Naive thymus-derived CD4-positive, alpha-beta T cell (primary cell): ENCODE results near the gene ACACA. TPM values are rescaled to one million over a fixed set of nuclear protein-coding genes. Genes with fewer than 3 reads are reported as not detected.
"Not testable (repeated sequence)": the region's sequence is repeated elsewhere in the genome, so short reads cannot be mapped to it uniquely, and the experiment has no call there.

Source experiments
- ATAC-seq: fragments of 150-1000 bp; cut with Tn5 transposase; 2 replicates; pipeline ENCODE4 v1.10.0; 2021; ENCODE audit warnings: mild to moderate bottlenecking, moderate library complexity
- CTCF ChIA-PET: fragments of 350-600 bp; sonication (Branson Sonifier 250); formaldehyde crosslinking; loops from one replicate; lab custom pipeline; 2021; ENCODE audit warnings: antibody characterized with exemption; lab: Charles Lee
- POLR2A ChIA-PET: fragments of 350-600 bp; sonication (Branson Sonifier 250); formaldehyde crosslinking; loops from one replicate; lab custom pipeline; 2021; ENCODE audit warnings: antibody characterized with exemption, inconsistent platforms; lab: Charles Lee
- DNase-seq, 9 donors: peaks; one replicate each; pipeline versions ENCODE4 v3.0.0 to v3.0.0-alpha.2; 2020 to 2022; ENCODE audit warnings: mixed read lengths in 1 of 9
- H3K27ac ChIP-seq: one replicate; pipeline ENCODE4 v1.7.0; 2013; ENCODE audit warnings: mild to moderate bottlenecking, low read depth, low read length, moderate library complexity
- H3K27me3 ChIP-seq, 2 donors: one replicate each; pipeline ENCODE4 v1.7.0; 2013; ENCODE audit warnings: low read length in 2 of 2, mild to moderate bottlenecking in 2 of 2, moderate library complexity in 2 of 2; ENCODE audit not compliant: control insufficient read depth in 2 of 2, insufficient read depth in 2 of 2
- H3K36me3 ChIP-seq, 3 experiments: 1 replicate in 2 of 3; 2 replicates in 1 of 3; pipeline ENCODE4 v1.7.0; 2013; ENCODE audit warnings: low read length in 3 of 3, mild to moderate bottlenecking in 3 of 3, moderate library complexity in 1 of 3; ENCODE audit not compliant: insufficient read depth in 3 of 3, control insufficient read depth in 2 of 3
- H3K4me1 ChIP-seq, 2 donors: one replicate each; pipeline ENCODE4 v1.7.0; 2013; ENCODE audit warnings: low read length in 2 of 2, mild to moderate bottlenecking in 2 of 2, moderate library complexity in 1 of 2; ENCODE audit not compliant: control insufficient read depth in 2 of 2, insufficient read depth in 2 of 2
- H3K4me3 ChIP-seq: 2 replicates; pipeline ENCODE4 v1.7.0; 2013; ENCODE audit warnings: mild to moderate bottlenecking, low read length
- H3K9me3 ChIP-seq, 3 experiments: 1 replicate in 2 of 3; 2 replicates in 1 of 3; pipeline ENCODE4 v1.7.0; 2013; ENCODE audit warnings: low read length in 3 of 3; ENCODE audit not compliant: control insufficient read depth in 2 of 3
- H3K27ac Mint-ChIP-seq, 9 donors: one replicate each; pipeline ENCODE4 v1.8.0; 2020 to 2022; ENCODE audit warnings: mixed read lengths in 9 of 9, mild to moderate bottlenecking in 8 of 9, moderate library complexity in 5 of 9, inconsistent platforms in 2 of 9
- H3K27me3 Mint-ChIP-seq, 5 donors: one replicate each; pipeline ENCODE4 v1.8.0; 2021 to 2022; ENCODE audit warnings: mixed read lengths in 5 of 5, mild to moderate bottlenecking in 1 of 5
- H3K36me3 Mint-ChIP-seq, 5 donors: one replicate each; pipeline ENCODE4 v1.8.0; 2020 to 2022; ENCODE audit warnings: mixed read lengths in 5 of 5, mild to moderate bottlenecking in 3 of 5, inconsistent platforms in 1 of 5
- H3K4me1 Mint-ChIP-seq, 7 donors: one replicate each; pipeline ENCODE4 v1.8.0; 2020 to 2022; ENCODE audit warnings: mixed read lengths in 7 of 7, mild to moderate bottlenecking in 3 of 7, inconsistent platforms in 1 of 7
- H3K4me3 Mint-ChIP-seq, 10 donors: one replicate each; pipeline ENCODE4 v1.8.0; 2020 to 2022; ENCODE audit warnings: mild to moderate bottlenecking in 10 of 10, mixed read lengths in 10 of 10, moderate library complexity in 6 of 10, inconsistent platforms in 2 of 10
- H3K9me3 Mint-ChIP-seq, 11 donors: one replicate each; pipeline ENCODE4 v1.8.0; 2020 to 2022; ENCODE audit warnings: mixed read lengths in 11 of 11, mild to moderate bottlenecking in 4 of 11, inconsistent platforms in 1 of 11, moderate library complexity in 1 of 11
- intact Hi-C, 2 donors: fragments of 100-400 bp; cut with micrococcal nuclease; formaldehyde crosslinking; loops; one replicate each; pipeline ENCODE4 v1.15.1; 2023
- polyA plus RNA-seq, 2 donors: library from polyadenylated mRNA; unstranded; fragments of 300-500 nt; fragmentation: Illumina TruSeq; gene quantifications; one replicate each; pipeline ENCODE4 v1.2.3, GENCODE V29; 2021
- total RNA-seq, 6 experiments: library from RNA in 5 of 6; stranded (reverse) in 5 of 6; gene quantifications; 1 replicate in 5 of 6; 2 replicates in 1 of 6; pipeline ENCODE4 v1.2.3 and lab custom pipeline; 2021 to 2026

ACACA gene
- total and polyA plus RNA-seq, 7 experiments from 2014 or later, result 6.1 to 47.0 (median 14.5) TPM

DNA sequence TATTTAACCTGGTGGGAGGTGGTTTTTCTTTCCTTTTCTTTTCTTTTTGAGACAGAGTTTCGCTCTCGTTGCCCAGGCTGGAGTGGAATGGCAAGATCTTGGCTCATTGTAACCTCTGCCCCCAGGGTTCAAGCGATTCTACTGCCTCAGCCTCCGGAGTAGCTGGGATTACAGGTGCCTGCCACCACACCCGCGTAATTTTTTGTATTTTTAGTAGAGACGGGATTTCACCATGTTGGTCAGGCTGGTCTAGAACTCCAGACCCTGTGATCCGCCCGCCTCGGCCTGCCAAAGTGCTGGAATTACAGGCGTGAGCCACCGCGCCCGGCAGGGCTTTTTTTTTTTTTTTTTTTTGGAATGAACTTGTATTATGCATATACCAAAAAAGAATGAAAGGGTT is 1.1 kb downstream of the ACACA start:
- peak overlapping the region; percentile 92 to 98 (median 95) for H3K4me3 Mint-ChIP-seq
- intact Hi-C loops, result loop anchor here in 1 of 2 donors (10.0 kb wide), 1 partner anchor 801 kb away; the partner anchor contains the start of gene MRM1
- peaks cover 9 to 53% (median 39%) of the 10 kb centered on the region in 7 donors for H3K4me1 Mint-ChIP-seq
- H3K27ac ChIP-seq, H3K36me3 ChIP-seq, H3K27me3 ChIP-seq, CTCF ChIA-PET, H3K4me3 ChIP-seq, H3K9me3 ChIP-seq, H3K27me3 Mint-ChIP-seq, ATAC-seq, DNase-seq, H3K9me3 Mint-ChIP-seq: not testable (repeated sequence)
- peaks cover 0 to 16% (median 0%) of the 10 kb centered on the region in 5 donors for H3K36me3 Mint-ChIP-seq
- H3K4me1 ChIP-seq, result peaks cover 5 to 11% of the 10 kb centered on the region in 2 donors
- POLR2A ChIA-PET, result interaction anchor here (0.6 to 1.3 kb wide), 5 partner anchors 15 to 1530 kb away, joined by 3 to 4 read pairs (median 3); no protein-coding TSS in a partner anchor
- H3K27ac Mint-ChIP-seq, result peak overlapping the region; percentile 5 to 93 (median 88)

GRCh38 chr17:37400505-37400904 is 6.1 kb downstream of the ACACA start:
- Histone ChIP-seq H3K4me1 (peaks cover 0 to 4% of the 10 kb centered on the region in 2 donors), H3K27ac (no peak overlapping the region), H3K36me3 (no peaks in the 10 kb centered on the region), H3K9me3 (no peaks in the 10 kb centered on the region), H3K4me3 (no peak overlapping the region), H3K27me3 (no peaks in the 10 kb centered on the region)
- ChIA-PET POLR2A (no interaction called here), CTCF (no interaction called here)
- no peak for ATAC-seq
- Mint-ChIP-seq H3K27me3 (no peaks in the 10 kb centered on the region), H3K36me3 (peaks cover 0 to 10% (median 0%) of the 10 kb centered on the region in 5 donors), H3K27ac (no peak overlapping the region), H3K4me1 (peaks cover 12 to 34% (median 20%) of the 10 kb centered on the region in 7 donors), H3K9me3 (no peaks in the 10 kb centered on the region), H3K4me3 (no peak overlapping the region)
- no peak for DNase-seq
- intact Hi-C loops, result loop anchor here in 1 of 2 donors (10.0 kb wide), 1 partner anchor 796 kb away; the partner anchor contains the start of gene MRM1

- Mint-ChIP-seq H3K9me3 (no peaks in the 10 kb centered on the region), H3K27ac (peak overlapping the region in 1 of 9 donors; percentile 4)
These were observed 7.3 kb downstream of the ACACA start for GRCh38 chr17:37399265-37399803.

DNA sequence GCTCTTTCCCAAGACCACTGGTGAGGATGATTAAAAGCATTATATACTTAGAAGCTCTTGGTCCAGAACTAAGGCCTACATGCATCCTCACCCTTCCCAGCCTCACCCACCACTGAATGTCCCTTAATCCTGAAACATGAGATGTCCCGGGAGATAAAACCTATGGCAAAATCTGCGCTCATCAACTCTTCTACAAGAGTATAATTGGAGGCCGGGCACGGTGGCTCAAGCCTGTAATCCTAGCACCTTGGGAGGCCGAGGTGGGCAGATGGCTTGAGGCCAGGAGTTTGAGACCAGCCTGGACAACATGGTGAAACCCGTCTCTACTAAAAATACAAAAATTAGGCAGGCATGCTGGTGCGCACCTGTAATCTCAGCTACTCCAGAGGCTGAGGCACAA is 13.3 kb downstream of the ACACA start:
- ATAC-seq (no peak), DNase-seq (no peak)
- H3K36me3 Mint-ChIP-seq, result peaks cover 0 to 5% (median 0%) of the 10 kb centered on the region in 5 donors
- intact Hi-C loops, result no loop called here
- Histone ChIP-seq H3K9me3 (no peaks in the 10 kb centered on the region), H3K36me3 (no peaks in the 10 kb centered on the region), H3K4me3 (no peak overlapping the region), H3K27ac (no peak overlapping the region), H3K27me3 (no peaks in the 10 kb centered on the region), H3K4me1 (peaks cover 0 to 6% of the 10 kb centered on the region in 2 donors)
- ChIA-PET POLR2A (no interaction called here), CTCF (no interaction called here)
- no peaks in the 10 kb centered on the region for H3K27me3 Mint-ChIP-seq
- no peak overlapping the region for H3K27ac Mint-ChIP-seq
- H3K4me3 Mint-ChIP-seq, result no peak overlapping the region
- H3K4me1 Mint-ChIP-seq, result peaks cover 6 to 25% (median 17%) of the 10 kb centered on the region in 7 donors
- H3K9me3 Mint-ChIP-seq, result no peaks in the 10 kb centered on the region

More at GRCh38 chr17:37399265-37399803, 7.3 kb downstream of the ACACA start:
- no peak overlapping the region for H3K27ac ChIP-seq
- Mint-ChIP-seq H3K27me3 (no peaks in the 10 kb centered on the region), H3K36me3 (peaks cover 0 to 4% (median 0%) of the 10 kb centered on the region in 5 donors), H3K4me3 (no peak overlapping the region), H3K4me1 (peaks cover 6 to 24% (median 12%) of the 10 kb centered on the region in 7 donors)
- no peaks in the 10 kb centered on the region for H3K27me3 ChIP-seq
- H3K36me3 ChIP-seq, result no peaks in the 10 kb centered on the region
- ChIA-PET POLR2A (no interaction called here), CTCF (no interaction called here)
- H3K4me1 ChIP-seq, result no peaks in the 10 kb centered on the region
- no peaks in the 10 kb centered on the region for H3K9me3 ChIP-seq
- H3K4me3 ChIP-seq, result no peak overlapping the region
- intact Hi-C loops, result no loop called here
- DNase-seq, result no peak
- ATAC-seq, result no peak

DNA sequence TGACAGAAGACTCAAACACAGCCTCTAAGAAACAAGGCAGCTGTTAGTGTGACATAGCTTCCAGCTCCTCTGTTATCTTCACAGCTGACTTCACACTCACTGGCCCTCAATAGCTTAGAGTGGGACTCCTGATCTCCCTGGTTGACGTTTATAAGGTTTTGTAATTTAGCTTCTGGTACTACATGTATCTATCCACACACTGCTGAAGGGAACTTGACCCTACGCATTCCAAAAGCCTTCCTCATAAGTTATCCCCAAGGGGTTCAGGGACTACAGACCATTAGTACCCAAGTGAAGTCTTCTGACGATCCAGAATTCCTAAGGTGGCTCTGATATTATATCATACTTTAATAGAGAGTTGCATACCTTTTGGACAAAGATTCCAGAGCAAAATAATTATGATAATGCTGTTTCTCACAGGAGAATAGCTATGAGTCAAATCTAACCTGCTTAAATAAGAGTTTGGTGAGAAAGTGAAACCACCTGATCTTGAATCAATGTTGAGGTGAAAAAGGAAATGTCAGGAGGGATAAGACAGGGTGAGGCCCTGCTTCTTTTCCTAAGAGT is 14.5 kb downstream of the ACACA start:
- H3K27ac Mint-ChIP-seq, result peak overlapping the region in 3 of 9 donors; percentile 15 to 52 (median 47)

DNA sequence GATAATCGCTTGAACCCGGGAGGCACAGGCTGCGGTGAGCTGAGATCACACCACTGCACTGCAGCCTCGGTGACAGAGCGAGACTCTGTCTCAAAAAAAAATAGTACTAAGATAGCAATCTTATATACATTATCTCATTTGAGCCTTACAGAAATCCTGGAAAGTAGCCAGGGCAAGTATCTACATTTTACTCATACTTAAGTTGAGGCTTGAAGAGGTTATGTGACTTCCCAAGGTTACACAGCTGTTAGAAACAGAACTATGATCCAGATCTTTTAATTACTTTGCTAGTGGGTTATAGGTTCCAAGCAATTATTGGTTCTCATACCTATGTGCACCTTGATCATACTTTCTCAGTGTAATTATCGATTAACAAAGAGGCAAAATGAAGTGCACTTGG is 15.5 kb downstream of the ACACA start:
- H3K27me3 ChIP-seq, result no peaks in the 10 kb centered on the region
- H3K36me3 ChIP-seq, result no peaks in the 10 kb centered on the region
- intact Hi-C loops, result no loop called here
- Mint-ChIP-seq H3K4me3 (no peak overlapping the region), H3K4me1 (peaks cover 0 to 19% (median 13%) of the 10 kb centered on the region in 7 donors), H3K27me3 (no peaks in the 10 kb centered on the region), H3K27ac (no peak overlapping the region), H3K9me3 (no peaks in the 10 kb centered on the region), H3K36me3 (peaks cover 0 to 11% (median 0%) of the 10 kb centered on the region in 5 donors)
- CTCF ChIA-PET, result interaction anchor here (0.9 kb wide), 1 partner anchor 450 kb away, joined by 3 read pairs; no protein-coding TSS in a partner anchor
- no peak overlapping the region for H3K4me3 ChIP-seq
- no peak overlapping the region for H3K27ac ChIP-seq
- no peak for ATAC-seq
- POLR2A ChIA-PET, result interaction anchor here (1.1 kb wide), 1 partner anchor 12 kb away, joined by 3 read pairs; no protein-coding TSS in a partner anchor
- DNase-seq, result no peak
- no peaks in the 10 kb centered on the region for H3K9me3 ChIP-seq
- H3K4me1 ChIP-seq, result peaks cover 0 to 6% of the 10 kb centered on the region in 2 donors

More for the DNA sequence above, 14.5 kb downstream of the ACACA start:
- intact Hi-C loops, result no loop called here
- Mint-ChIP-seq H3K36me3 (peaks cover 0 to 11% (median 0%) of the 10 kb centered on the region in 5 donors), H3K27me3 (no peaks in the 10 kb centered on the region), H3K9me3 (no peaks in the 10 kb centered on the region), H3K4me1 (peaks cover 0 to 21% (median 13%) of the 10 kb centered on the region in 7 donors), H3K4me3 (peak overlapping the region in 2 of 10 donors; percentile 25 to 27)
- Histone ChIP-seq H3K27ac (no peak overlapping the region), H3K4me1 (peaks cover 0 to 6% of the 10 kb centered on the region in 2 donors), H3K9me3 (no peaks in the 10 kb centered on the region), H3K36me3 (no peaks in the 10 kb centered on the region), H3K4me3 (no peak overlapping the region), H3K27me3 (no peaks in the 10 kb centered on the region)
- ATAC-seq, result no peak
- DNase-seq, result no peak
- CTCF ChIA-PET, result interaction anchor here (0.9 kb wide), 2 partner anchors 18 to 449 kb away, joined by 3 read pairs; no protein-coding TSS in a partner anchor
- POLR2A ChIA-PET, result interaction anchor here (0.6 to 1.1 kb wide), 2 partner anchors 11 to 1975 kb away, joined by 3 read pairs; no protein-coding TSS in a partner anchor
